Activated CD4-positive, alpha-beta T cell treated with anti-CD3 and anti-CD28 coated beads for 36 hours (primary cell): ENCODE data around the gene KLHL40. TPM values are rescaled to one million over a fixed set of nuclear protein-coding genes. Genes with fewer than 3 reads are reported as not detected.

ENCODE experiments used
- ATAC-seq: fragments of 200-7000 bp; cut with Tn5 transposase; one replicate; pipeline ENCODE4 v1.10.0; 2021; ENCODE audit warnings: mild to moderate bottlenecking, moderate library complexity
- CTCF ChIA-PET: fragments of 350-600 bp; sonication (Branson Sonifier 250); formaldehyde crosslinking; loops from one replicate; lab custom pipeline; 2021; ENCODE audit warnings: antibody characterized with exemption; lab: Charles Lee
- POLR2A ChIA-PET: fragments of 350-600 bp; sonication (Branson Sonifier 250); formaldehyde crosslinking; loops from one replicate; lab custom pipeline; 2021; ENCODE audit warnings: antibody characterized with exemption, inconsistent platforms; lab: Charles Lee
- DNase-seq: peaks from one replicate; pipeline ENCODE4 v3.0.0-alpha.2; 2020
- H3K27ac Mint-ChIP-seq: one replicate; pipeline ENCODE4 v1.8.0; 2021; ENCODE audit warnings: mixed read lengths
- H3K27me3 Mint-ChIP-seq: one replicate; pipeline ENCODE4 v1.8.0; 2021; ENCODE audit warnings: mixed read lengths
- H3K36me3 Mint-ChIP-seq: one replicate; pipeline ENCODE4 v1.8.0; 2021; ENCODE audit warnings: low read depth, mixed read lengths
- H3K4me1 Mint-ChIP-seq: one replicate; pipeline ENCODE4 v1.8.0; 2021; ENCODE audit warnings: mixed read lengths
- H3K4me3 Mint-ChIP-seq: one replicate; pipeline ENCODE4 v1.8.0; 2021; ENCODE audit warnings: mild to moderate bottlenecking, moderate library complexity, mixed read lengths
- H3K9me3 Mint-ChIP-seq: one replicate; pipeline ENCODE4 v1.8.0; 2021; ENCODE audit warnings: low read depth, mixed read lengths
- intact Hi-C, 2 experiments: fragments of 100-400 bp; cut with DNase I in 1 of 2; cut with micrococcal nuclease in 1 of 2; formaldehyde crosslinking; loops; one replicate each; pipeline versions ENCODE4 v1.14.2 to v1.15.1; 2022 to 2024; cut with DNase I, micrococcal nuclease
- total RNA-seq, 2 experiments: library from RNA; stranded (reverse); gene quantifications; one replicate each; pipeline ENCODE4 v1.2.3, GENCODE V29; 2021

The KLHL40 gene
- total RNA-seq, 2 experiments from 2014 or later = not detected

DNA sequence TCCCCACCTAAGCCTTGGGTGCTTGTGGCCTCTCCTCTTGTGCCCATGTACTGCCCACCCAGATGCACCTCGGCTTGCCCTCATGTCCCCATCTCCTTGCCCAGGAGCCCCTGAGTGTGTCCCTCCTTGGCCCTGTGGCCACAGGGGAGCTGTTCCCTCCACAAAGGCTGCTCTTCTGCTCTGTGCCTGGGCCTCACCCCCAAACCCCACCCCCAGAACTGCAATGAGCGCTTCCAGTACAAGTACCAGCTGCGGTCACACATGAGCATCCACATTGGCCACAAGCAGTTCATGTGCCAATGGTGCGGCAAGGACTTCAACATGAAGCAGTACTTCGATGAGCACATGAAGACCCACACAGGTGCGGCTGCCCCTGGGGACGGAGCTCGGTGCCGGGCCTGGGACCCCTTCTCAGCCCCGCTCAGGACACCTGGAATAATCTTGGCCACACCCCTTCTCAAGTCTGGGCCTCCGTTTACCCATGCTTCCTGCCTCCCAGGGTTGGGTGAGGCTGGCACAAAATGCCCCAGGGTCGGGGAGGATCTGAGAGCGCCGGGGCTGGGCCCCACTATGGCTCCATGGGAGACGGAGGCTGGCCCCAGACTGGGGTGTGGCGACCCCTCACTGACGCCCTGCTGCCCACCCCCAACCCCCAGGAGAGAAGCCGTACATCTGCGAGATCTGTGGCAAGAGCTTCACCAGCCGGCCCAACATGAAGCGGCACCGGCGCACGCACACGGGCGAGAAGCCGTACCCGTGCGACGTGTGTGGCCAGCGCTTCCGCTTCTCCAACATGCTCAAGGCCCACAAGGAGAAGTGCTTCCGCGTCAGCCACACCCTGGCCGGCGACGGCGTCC is 21.5 kb upstream of the KLHL40 start:
- ChIA-PET POLR2A (interaction anchor here (0.7 kb wide), 1 partner anchor 459 kb away, joined by 4 read pairs; no protein-coding TSS in a partner anchor), CTCF (no interaction called here)

DNA sequence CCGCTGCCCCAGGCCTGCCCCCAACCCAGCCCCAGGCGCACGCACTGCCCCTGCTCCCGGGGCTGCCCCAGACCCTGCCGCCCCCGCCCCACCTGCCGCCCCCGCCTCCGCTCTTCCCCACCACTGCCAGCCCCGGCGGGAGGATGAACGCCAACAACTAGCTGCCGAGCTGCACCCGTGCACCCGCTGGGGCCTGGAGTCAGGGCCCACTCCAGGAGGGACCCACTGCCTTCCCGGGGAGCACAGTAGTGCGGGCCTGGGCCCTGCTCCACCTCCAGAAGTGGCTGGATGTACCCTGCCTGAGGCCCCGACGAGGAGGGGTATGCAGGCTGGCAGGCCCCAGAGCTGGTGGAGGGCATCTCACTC is 20.9 kb upstream of the KLHL40 start:
- intact Hi-C loops = no loop called here
- H3K4me1 Mint-ChIP-seq = no peaks in the 10 kb centered on the region
- no peaks in the 10 kb centered on the region for H3K9me3 Mint-ChIP-seq
- POLR2A ChIA-PET = interaction anchor here (0.7 kb wide), 1 partner anchor 458 kb away, joined by 4 read pairs; no protein-coding TSS in a partner anchor
- H3K27me3 Mint-ChIP-seq = no peaks in the 10 kb centered on the region
- H3K4me3 Mint-ChIP-seq = no peak overlapping the region
- H3K36me3 Mint-ChIP-seq = no peaks in the 10 kb centered on the region
- ATAC-seq = no peak
- DNase-seq = no peak
- no peak overlapping the region for H3K27ac Mint-ChIP-seq
- CTCF ChIA-PET = no interaction called here

More for the DNA sequence above, 21.5 kb upstream of the KLHL40 start:
- intact Hi-C loops = no loop called here
- Mint-ChIP-seq H3K27me3 (no peaks in the 10 kb centered on the region), H3K36me3 (no peaks in the 10 kb centered on the region), H3K4me3 (no peak overlapping the region), H3K27ac (no peak overlapping the region), H3K9me3 (no peaks in the 10 kb centered on the region), H3K4me1 (no peaks in the 10 kb centered on the region)
- ATAC-seq (no peak), DNase-seq (no peak)

GRCh38 chr3:42665050-42665878 is 20.1 kb upstream of the KLHL40 start:
- intact Hi-C loops = no loop called here
- ChIA-PET CTCF (interaction anchor here (1.2 kb wide), 1 partner anchor 41 kb away, joined by 3 read pairs; no protein-coding TSS in a partner anchor), POLR2A (no interaction called here)
- Mint-ChIP-seq H3K9me3 (no peaks in the 10 kb centered on the region), H3K27me3 (no peaks in the 10 kb centered on the region), H3K27ac (no peak overlapping the region), H3K36me3 (no peaks in the 10 kb centered on the region), H3K4me3 (no peak overlapping the region), H3K4me1 (no peaks in the 10 kb centered on the region)
- ATAC-seq (no peak), DNase-seq (no peak)

- intact Hi-C loops = no loop called here
- no peak for DNase-seq
- Mint-ChIP-seq H3K9me3 (no peaks in the 10 kb centered on the region), H3K27me3 (no peaks in the 10 kb centered on the region), H3K4me1 (no peaks in the 10 kb centered on the region), H3K36me3 (no peaks in the 10 kb centered on the region), H3K27ac (no peak overlapping the region), H3K4me3 (no peak overlapping the region)
- CTCF ChIA-PET = interaction anchor here (0.7 to 1.2 kb wide), 2 partner anchors 41 to 1075 kb away, joined by 3 read pairs; no protein-coding TSS in a partner anchor
- POLR2A ChIA-PET = no interaction called here
- no peak for ATAC-seq
Observed at GRCh38 chr3:42666022-42666421, 19.3 kb upstream of the KLHL40 start.

- Mint-ChIP-seq H3K4me3 (no peak overlapping the region), H3K27ac (no peak overlapping the region), H3K36me3 (no peaks in the 10 kb centered on the region), H3K27me3 (no peaks in the 10 kb centered on the region), H3K4me1 (no peaks in the 10 kb centered on the region), H3K9me3 (no peaks in the 10 kb centered on the region)
- POLR2A ChIA-PET = no interaction called here
- CTCF ChIA-PET = interaction anchor here (0.7 to 1.2 kb wide), 3 partner anchors 24 to 1075 kb away, joined by 3 read pairs; no protein-coding TSS in a partner anchor
- intact Hi-C loops = no loop called here
- DNase-seq = no peak
- no peak for ATAC-seq
Observed at GRCh38 chr3:42666577-42666998, 18.7 kb upstream of the KLHL40 start.

DNA sequence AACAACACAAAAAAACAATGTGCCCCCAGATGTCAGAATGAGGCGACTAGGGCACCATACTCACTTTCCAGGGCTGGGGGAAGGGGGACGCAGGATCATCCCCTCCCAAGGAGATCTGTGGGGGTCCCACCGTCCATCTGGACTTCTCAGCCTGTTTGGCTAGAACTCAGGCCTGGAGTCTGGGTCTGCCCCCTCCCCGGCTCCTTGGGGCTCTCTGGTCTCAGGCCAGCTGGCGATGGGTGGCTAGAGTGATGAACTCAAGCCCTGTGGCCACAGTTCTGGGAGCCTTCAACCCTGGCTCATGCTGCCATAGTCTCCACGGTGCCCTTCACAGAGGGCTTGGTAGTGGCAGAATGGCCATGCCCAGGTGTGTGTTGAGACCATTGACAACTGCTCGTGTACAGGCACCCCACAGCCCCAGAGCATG is 18.2 kb upstream of the KLHL40 start:
- Mint-ChIP-seq H3K36me3 (no peaks in the 10 kb centered on the region), H3K4me3 (no peak overlapping the region), H3K9me3 (no peaks in the 10 kb centered on the region), H3K27ac (no peak overlapping the region), H3K27me3 (no peaks in the 10 kb centered on the region), H3K4me1 (no peaks in the 10 kb centered on the region)
- DNase-seq (no peak), ATAC-seq (no peak)
- POLR2A ChIA-PET = no interaction called here
- CTCF ChIA-PET = interaction anchor here (1.1 kb wide), 1 partner anchor 24 kb away, joined by 3 read pairs; no protein-coding TSS in a partner anchor
- intact Hi-C loops = no loop called here

DNA sequence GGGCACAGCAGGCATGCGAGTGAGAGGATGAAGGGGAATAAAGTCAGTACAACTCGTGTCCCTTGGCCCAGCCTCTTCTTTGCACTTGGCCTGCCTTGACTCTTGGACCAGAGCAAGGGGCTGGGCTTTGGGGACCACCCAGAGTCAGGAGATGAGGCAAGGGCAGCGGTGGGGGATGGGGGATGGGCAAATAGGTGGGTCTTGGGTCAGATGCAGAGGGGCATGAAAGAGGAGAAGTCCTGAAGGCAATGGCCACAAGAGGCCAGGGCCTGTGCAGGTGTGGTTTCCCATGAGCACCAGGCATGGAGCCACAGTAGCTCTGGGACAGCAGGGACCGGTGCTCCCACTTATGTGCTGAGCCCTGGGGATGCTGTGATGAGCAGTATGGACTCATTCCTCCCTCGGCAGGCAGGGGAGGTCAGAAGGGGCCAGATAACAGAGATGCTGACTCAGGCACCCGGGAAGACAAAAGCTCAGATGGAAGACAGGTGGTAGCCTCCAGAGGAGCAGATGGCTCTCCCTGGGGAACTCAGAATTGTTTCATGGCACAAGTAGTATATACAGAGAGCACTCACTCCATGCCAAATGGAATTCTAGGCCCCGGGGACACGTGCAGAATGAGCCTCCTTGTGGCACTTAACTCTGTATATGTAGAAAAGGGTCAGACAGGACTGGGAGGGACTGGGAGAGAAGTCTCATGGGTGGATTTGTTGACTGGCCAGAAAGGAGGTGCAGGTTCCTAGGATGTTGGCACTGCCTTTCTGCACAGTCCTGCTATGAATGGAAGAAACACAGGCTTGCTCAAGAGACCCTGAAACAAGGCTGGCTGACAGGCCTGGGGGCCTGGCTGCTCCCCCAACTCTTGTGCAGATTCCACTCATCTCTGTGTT is 17.6 kb upstream of the KLHL40 start:
- CTCF ChIA-PET = interaction anchor here (1.1 kb wide), 1 partner anchor 25 kb away, joined by 3 read pairs; no protein-coding TSS in a partner anchor
- POLR2A ChIA-PET = no interaction called here
- no peaks in the 10 kb centered on the region for H3K36me3 Mint-ChIP-seq
- H3K27ac Mint-ChIP-seq = no peak overlapping the region
- intact Hi-C loops = no loop called here
- H3K9me3 Mint-ChIP-seq = no peaks in the 10 kb centered on the region
- H3K4me1 Mint-ChIP-seq = no peaks in the 10 kb centered on the region
- DNase-seq (no peak), ATAC-seq (no peak)
- no peak overlapping the region for H3K4me3 Mint-ChIP-seq
- no peaks in the 10 kb centered on the region for H3K27me3 Mint-ChIP-seq

GRCh38 chr3:42668413-42668760 is 16.9 kb upstream of the KLHL40 start:
- H3K9me3 Mint-ChIP-seq = no peaks in the 10 kb centered on the region
- no peak overlapping the region for H3K27ac Mint-ChIP-seq
- CTCF ChIA-PET = no interaction called here
- POLR2A ChIA-PET = no interaction called here
- H3K4me1 Mint-ChIP-seq = no peaks in the 10 kb centered on the region
- H3K4me3 Mint-ChIP-seq = no peak overlapping the region
- ATAC-seq (no peak), DNase-seq (no peak)
- intact Hi-C loops = no loop called here
- H3K27me3 Mint-ChIP-seq = no peaks in the 10 kb centered on the region
- no peaks in the 10 kb centered on the region for H3K36me3 Mint-ChIP-seq

- H3K4me3 Mint-ChIP-seq = no peak overlapping the region
- H3K9me3 Mint-ChIP-seq = no peaks in the 10 kb centered on the region
- no peak for DNase-seq
- no peaks in the 10 kb centered on the region for H3K4me1 Mint-ChIP-seq
- H3K27ac Mint-ChIP-seq = no peak overlapping the region
- intact Hi-C loops = no loop called here
- H3K36me3 Mint-ChIP-seq = no peaks in the 10 kb centered on the region
- ChIA-PET CTCF (no interaction called here), POLR2A (no interaction called here)
- no peak for ATAC-seq
- no peaks in the 10 kb centered on the region for H3K27me3 Mint-ChIP-seq
Observed at GRCh38 chr3:42668793-42669217, 16.5 kb upstream of the KLHL40 start.

DNA sequence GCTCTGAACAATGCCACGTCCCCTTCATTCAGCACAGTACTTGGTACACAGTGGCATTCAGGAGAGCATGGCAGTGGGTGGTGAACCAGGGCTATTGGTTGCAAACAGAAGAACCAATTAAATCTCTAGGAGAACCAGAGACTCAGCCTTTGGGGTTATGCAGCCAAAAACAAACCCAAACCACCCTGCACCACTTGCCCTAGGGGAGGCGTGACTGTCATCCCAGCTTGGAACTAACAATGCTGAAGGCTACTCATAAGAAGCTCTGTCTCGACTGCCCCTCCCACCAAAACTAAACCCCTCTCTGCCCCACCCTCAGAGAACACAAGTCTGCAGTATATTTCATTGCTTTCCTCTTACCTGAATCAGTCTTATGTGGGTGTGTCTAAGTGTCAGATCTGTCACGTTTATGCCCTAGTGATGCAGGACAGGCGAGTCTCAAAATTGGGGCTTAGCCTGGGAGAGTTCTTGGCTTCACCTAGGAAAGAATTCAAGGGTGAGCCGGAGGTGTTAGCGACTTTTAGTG is 15.2 kb upstream of the KLHL40 start:
- Mint-ChIP-seq H3K27ac (no peak overlapping the region), H3K4me3 (no peak overlapping the region), H3K27me3 (peaks cover 1% of the 10 kb centered on the region), H3K36me3 (no peaks in the 10 kb centered on the region), H3K4me1 (no peaks in the 10 kb centered on the region), H3K9me3 (no peaks in the 10 kb centered on the region)
- ATAC-seq = no peak
- ChIA-PET POLR2A (no interaction called here), CTCF (interaction anchor here (1.0 kb wide), 1 partner anchor 9 kb away, joined by 3 read pairs; no protein-coding TSS in a partner anchor)
- intact Hi-C loops = no loop called here
- no peak for DNase-seq
